ENCODE measurements around the gene PPP1R36. TPM values are rescaled to one million over a fixed set of nuclear protein-coding genes. Genes with fewer than 3 reads are reported as not detected.

Gene PPP1R36
- total and polyA plus RNA-seq, 11 donors, result 0.11 to 1.0 (median 0.46) TPM; not detected in 5

- DNase-seq (no peak), ATAC-seq (no peak)
- Histone ChIP-seq H3K36me3 (peaks cover 0 to 5% (median 2%) of the 10 kb centered on the region in 9 donors), H3K9me3 (no peaks in the 10 kb centered on the region), H3K4me3 (no peak overlapping the region), H3K27me3 (no peaks in the 10 kb centered on the region), H3K27ac (no peak overlapping the region), H3K4me1 (no peaks in the 10 kb centered on the region)
- intact Hi-C loops (cut with DNase I), result no loop called here
- TF ChIP-seq CTCF (IDR thresholded peaks at IDR 0.05) (no peak), POLR2A (IDR thresholded peaks at IDR 0.05) (no peak)
- 48 to 72% (median 63%) methylated on average over 2 of the region's 2 CpGs for WGBS, 4 donors
Measured at GRCh38 chr14:64531567-64531966, 18.2 kb upstream of the PPP1R36 start.

- intact Hi-C loops (cut with DNase I), result loop anchor here in 1 of 10 donors (5.0 kb wide), 1 partner anchor 101 kb away; no protein-coding TSS in a partner anchor
- Histone ChIP-seq H3K36me3 (no peaks in the 10 kb centered on the region), H3K27me3 (peaks cover 0 to 10% (median 0%) of the 10 kb centered on the region in 9 donors), H3K4me3 (no peak overlapping the region), H3K9me3 (peaks cover 0 to 3% (median 0%) of the 10 kb centered on the region in 12 donors), H3K27ac (no peak overlapping the region), H3K4me1 (peaks cover 0 to 19% (median 8%) of the 10 kb centered on the region in 12 donors)
- TF ChIP-seq CTCF (IDR thresholded peaks at IDR 0.05) (no peak), POLR2A (IDR thresholded peaks at IDR 0.05) (no peak)
- DNase-seq, result no peak
- WGBS, 4 donors, result 80 to 90% (median 86%) methylated on average over 4 of the region's 4 CpGs
- no peak for ATAC-seq
Measured at GRCh38 chr14:64536488-64537245, 13.1 kb upstream of the PPP1R36 start.

- Histone ChIP-seq H3K27me3 (peaks cover 0 to 24% (median 0%) of the 10 kb centered on the region in 9 donors), H3K4me3 (peak within 1 kb of the TSS; percentile 47 to 77 (median 69)), H3K36me3 (no peaks in the 10 kb centered on the region), H3K27ac (peak within 1 kb of the TSS; percentile 46 to 90 (median 80)), H3K4me1 (peaks cover 0 to 34% (median 10%) of the 10 kb centered on the region in 12 donors), H3K9me3 (peaks cover 0 to 3% (median 0%) of the 10 kb centered on the region in 12 donors)
- peak; percentile 97 to 99 (median 98) for ATAC-seq
- peak; percentile 72 to 100 (median 82) for TF ChIP-seq CTCF (IDR thresholded peaks at IDR 0.05)
- TF ChIP-seq POLR2A (IDR thresholded peaks at IDR 0.05), result peak; percentile 93 to 98
- DNase-seq, result peak; percentile 99
- WGBS, 4 donors, result 6 to 15% (median 6%) methylated on average over 50 to 79 of the region's 79 CpGs
- intact Hi-C loops (cut with DNase I), result loop anchor here in 9 of 10 donors (1.0 to 10.0 kb wide), 8 partner anchors 28 to 224 kb away; partner anchors contain the start of gene ZBTB1 (in 1 of the 9)
Measured at GRCh38 chr14:64540208-64541202, 9.3 kb upstream of the PPP1R36 start, which contains the start of gene HSPA2. Gene HSPA2 (plus strand): TSS chr14:64540741. CDS start chr14:64540850, 109 bp downstream.

Data from heart left ventricle (tissue), 16 donors.